HG03108 (cell line): ENCODE measurements around the gene DIRAS1.
A peak's percentile ranks its signal among the peaks of the same experiment; 100 is the strongest.
"Not testable (repeated sequence)": the region's sequence is repeated elsewhere in the genome, so short reads cannot be mapped to it uniquely, and the experiment has no call there.

Source experiments
- ATAC-seq: cut with Tn5 transposase; IDR thresholded peaks from one replicate; pipeline ENCODE4 v1.9.1; 2021; ENCODE audit warnings: moderate library complexity; ENCODE audit not compliant: unreplicated experiment

DIRAS1 gene

GRCh38 chr19:2714102-2714501 lies 7.1 kb downstream of the DIRAS1 start:
- ATAC-seq, result not testable (repeated sequence)

- not testable (repeated sequence) for ATAC-seq
These were observed 8.0 kb downstream of the DIRAS1 start for GRCh38 chr19:2713170-2713569.

- ATAC-seq, result no peak
These were observed 9.3 kb downstream of the DIRAS1 start for GRCh38 chr19:2711875-2712205.

GRCh38 chr19:2711172-2711874 lies 9.8 kb downstream of the DIRAS1 start:
- ATAC-seq, result no peak

GRCh38 chr19:2706251-2706650 lies 14.9 kb downstream of the DIRAS1 start:
- ATAC-seq, result no peak

- ATAC-seq, result no peak
These were observed 17.4 kb downstream of the DIRAS1 start for GRCh38 chr19:2703691-2704216.

GRCh38 chr19:2703077-2703437 lies 18.1 kb downstream of the DIRAS1 start:
- no peak for ATAC-seq

GRCh38 chr19:2702170-2703076 lies 18.7 kb downstream of the DIRAS1 start, which contains the start of gene GNG7:
TSS of gene GNG7 (minus strand) at chr19:2702694. CDS start at chr19:2520688, 182,006 bp downstream.
- ATAC-seq, result peak; percentile 64

- ATAC-seq, result no peak
These were observed 19.6 kb downstream of the DIRAS1 start for GRCh38 chr19:2701361-2702169.

- no peak for ATAC-seq
These were observed 20.4 kb downstream of the DIRAS1 start for GRCh38 chr19:2700660-2701360.

- no peak for ATAC-seq
These were observed 21.6 kb downstream of the DIRAS1 start for GRCh38 chr19:2699413-2700140.

GRCh38 chr19:2694196-2694595 lies 27.0 kb downstream of the DIRAS1 start:
- ATAC-seq, result no peak

GRCh38 chr19:2693492-2694160 lies 27.5 kb downstream of the DIRAS1 start:
- no peak for ATAC-seq

GRCh38 chr19:2691951-2692350 lies 29.2 kb downstream of the DIRAS1 start:
- no peak for ATAC-seq

- no peak for ATAC-seq
These were observed 30.3 kb downstream of the DIRAS1 start for GRCh38 chr19:2690856-2691255.

GRCh38 chr19:2686360-2686759 lies 34.8 kb downstream of the DIRAS1 start:
- no peak for ATAC-seq

GRCh38 chr19:2685204-2685704 lies 35.9 kb downstream of the DIRAS1 start:
- ATAC-seq, result no peak

- no peak for ATAC-seq
These were observed 37.7 kb downstream of the DIRAS1 start for GRCh38 chr19:2683430-2684003.

GRCh38 chr19:2680808-2681207 lies 40.4 kb downstream of the DIRAS1 start:
- ATAC-seq, result no peak
